ENCODE measurements around the gene TBC1D10A.

The TBC1D10A gene

GRCh38 chr22:30262112-30262511, 64.6 kb downstream of the TBC1D10A start:
- TF ChIP-seq CEBPB (IDR thresholded peaks at IDR 0.05) (no peak), EGR1 (IDR thresholded peaks at IDR 0.05) (no peak), REST (IDR thresholded peaks at IDR 0.05; ENCODE audit: low read depth) (no peak), NFIC (IDR thresholded peaks at IDR 0.05) (no peak), TEAD4 (IDR thresholded peaks at IDR 0.05) (no peak), ZBTB7A (IDR thresholded peaks at IDR 0.05; ENCODE audit: low read depth) (no peak), FOXM1 (IDR thresholded peaks at IDR 0.05; ENCODE audit: borderline replicate concordance, low read depth) (no peak), USF1 (IDR thresholded peaks at IDR 0.05) (no peak), TAF1 (IDR thresholded peaks at IDR 0.05; ENCODE audit: low read depth) (no peak), TCF12 (IDR thresholded peaks at IDR 0.05; ENCODE audit: low read depth) (no peak), YY1 (IDR thresholded peaks at IDR 0.05; ENCODE audit: low read depth) (no peak), RAD21 (IDR thresholded peaks at IDR 0.05; ENCODE audit: low read depth) (no peak)

GRCh38 chr22:30261134-30261533, 65.6 kb downstream of the TBC1D10A start:
- TF ChIP-seq MAX (IDR thresholded peaks at IDR 0.05) (no peak), TAF1 (IDR thresholded peaks at IDR 0.05; ENCODE audit: low read depth) (no peak), RAD21 (IDR thresholded peaks at IDR 0.05; ENCODE audit: low read depth) (no peak), EGR1 (IDR thresholded peaks at IDR 0.05) (no peak), TEAD4 (IDR thresholded peaks at IDR 0.05) (no peak), USF1 (IDR thresholded peaks at IDR 0.05) (no peak), FOXM1 (IDR thresholded peaks at IDR 0.05; ENCODE audit: borderline replicate concordance, low read depth) (no peak), NFIC (IDR thresholded peaks at IDR 0.05) (no peak), EP300 (IDR thresholded peaks at IDR 0.05; ENCODE audit: borderline replicate concordance) (no peak), CREB1 (IDR thresholded peaks at IDR 0.05; ENCODE audit: low read depth) (no peak), TCF12 (IDR thresholded peaks at IDR 0.05; ENCODE audit: low read depth) (no peak), CEBPB (IDR thresholded peaks at IDR 0.05) (no peak), ZBTB7A (IDR thresholded peaks at IDR 0.05; ENCODE audit: low read depth) (no peak), YY1 (IDR thresholded peaks at IDR 0.05; ENCODE audit: low read depth) (no peak), REST (IDR thresholded peaks at IDR 0.05; ENCODE audit: low read depth) (no peak)

GRCh38 chr22:30260682-30261081, 66.1 kb downstream of the TBC1D10A start:
- TF ChIP-seq EP300 (IDR thresholded peaks at IDR 0.05; ENCODE audit: borderline replicate concordance) (no peak), NFIC (IDR thresholded peaks at IDR 0.05) (no peak), TCF12 (IDR thresholded peaks at IDR 0.05; ENCODE audit: low read depth) (no peak), REST (IDR thresholded peaks at IDR 0.05; ENCODE audit: low read depth) (no peak), USF1 (IDR thresholded peaks at IDR 0.05) (no peak), TEAD4 (IDR thresholded peaks at IDR 0.05) (no peak)

- TF ChIP-seq MAX (IDR thresholded peaks at IDR 0.05) (no peak), TEAD4 (IDR thresholded peaks at IDR 0.05) (no peak), CREB1 (IDR thresholded peaks at IDR 0.05; ENCODE audit: low read depth) (no peak), EP300 (IDR thresholded peaks at IDR 0.05; ENCODE audit: borderline replicate concordance) (no peak), REST (IDR thresholded peaks at IDR 0.05; ENCODE audit: low read depth) (no peak), YY1 (IDR thresholded peaks at IDR 0.05; ENCODE audit: low read depth) (no peak), CEBPB (IDR thresholded peaks at IDR 0.05) (no peak), NFIC (IDR thresholded peaks at IDR 0.05) (no peak), USF1 (IDR thresholded peaks at IDR 0.05) (no peak), EGR1 (IDR thresholded peaks at IDR 0.05) (no peak), TCF12 (IDR thresholded peaks at IDR 0.05; ENCODE audit: low read depth) (no peak), FOXM1 (IDR thresholded peaks at IDR 0.05; ENCODE audit: borderline replicate concordance, low read depth) (no peak), RAD21 (IDR thresholded peaks at IDR 0.05; ENCODE audit: low read depth) (no peak), TAF1 (IDR thresholded peaks at IDR 0.05; ENCODE audit: low read depth) (no peak), ZBTB7A (IDR thresholded peaks at IDR 0.05; ENCODE audit: low read depth) (no peak)
Observed at GRCh38 chr22:30260276-30260675, 66.5 kb downstream of the TBC1D10A start.
